ENCODE results near the gene UPK3A. TPM values are rescaled to one million over a fixed set of nuclear protein-coding genes. Genes with fewer than 3 reads are reported as not detected.
A peak's percentile ranks its signal among the peaks of the same experiment; 100 is the strongest.

UPK3A gene
- total and polyA plus RNA-seq, 10 of the 15 experiments (the other 5 are each of a cell fraction or from before 2014, with no cell fraction given) = not detected

GRCh38 chr22:45318168-45318557 lies 33.4 kb downstream of the UPK3A start (continued):
- TF ChIP-seq HDGF (IDR thresholded peaks at IDR 0.05) (0 out of 2 replicates have a peak, but pooled peaks have one; percentile 17), NFYA (IDR thresholded peaks at IDR 0.05; ENCODE audit: borderline replicate concordance, low read depth, low read length) (no peak), NRF1 (conservative IDR thresholded peaks at IDR 0.05; ENCODE audit: low read depth, low read length) (no peak), PKNOX1 (IDR thresholded peaks at IDR 0.05) (0 out of 2 replicates have a peak, but pooled peaks have one; percentile 4), RFX5 (IDR thresholded peaks at IDR 0.05; ENCODE audit: low read depth, low read length) (peak; percentile 93), RUNX3 (IDR thresholded peaks at IDR 0.05; ENCODE audit: low read length) (no peak), ZBTB11 (CRISPR knock-in tag; IDR thresholded peaks at IDR 0.05) (no peak), E4F1 (IDR thresholded peaks at IDR 0.05; ENCODE audit: borderline replicate concordance, partially characterized antibody) (no peak), YY1 (IDR thresholded peaks at IDR 0.05; ENCODE audit: low read depth, low read length) (no peak), KLF5 (IDR thresholded peaks at IDR 0.05; ENCODE audit: partially characterized antibody) (no peak), SIN3A (IDR thresholded peaks at IDR 0.05; ENCODE audit: low read depth, low read length) (no peak), BMI1 (IDR thresholded peaks at IDR 0.05; ENCODE audit: borderline replicate concordance) (no peak; the same call in 1 of the 2 replicates), CUX1 (IDR thresholded peaks at IDR 0.05; ENCODE audit: insufficient replicate concordance, low read depth, low read length) (no peak), JUND (IDR thresholded peaks at IDR 0.05; ENCODE audit: low read depth, low read length) (no peak), CHD2 (IDR thresholded peaks at IDR 0.05; ENCODE audit: borderline replicate concordance, low read depth, low read length) (no peak), NFYB (IDR thresholded peaks at IDR 0.05; ENCODE audit: insufficient read depth, low read depth, low read length) (no peak), ZZZ3 (IDR thresholded peaks at IDR 0.05; ENCODE audit: control insufficient read depth, insufficient read length, low read depth) (no peak)
